ENCODE data around the gene APOL4. TPM values are rescaled to one million over a fixed set of nuclear protein-coding genes. Genes with fewer than 3 reads are reported as not detected.

The APOL4 gene
- total RNA-seq, 2 donors from 2014 or later: 0.52 to 18.1 TPM

DNA sequence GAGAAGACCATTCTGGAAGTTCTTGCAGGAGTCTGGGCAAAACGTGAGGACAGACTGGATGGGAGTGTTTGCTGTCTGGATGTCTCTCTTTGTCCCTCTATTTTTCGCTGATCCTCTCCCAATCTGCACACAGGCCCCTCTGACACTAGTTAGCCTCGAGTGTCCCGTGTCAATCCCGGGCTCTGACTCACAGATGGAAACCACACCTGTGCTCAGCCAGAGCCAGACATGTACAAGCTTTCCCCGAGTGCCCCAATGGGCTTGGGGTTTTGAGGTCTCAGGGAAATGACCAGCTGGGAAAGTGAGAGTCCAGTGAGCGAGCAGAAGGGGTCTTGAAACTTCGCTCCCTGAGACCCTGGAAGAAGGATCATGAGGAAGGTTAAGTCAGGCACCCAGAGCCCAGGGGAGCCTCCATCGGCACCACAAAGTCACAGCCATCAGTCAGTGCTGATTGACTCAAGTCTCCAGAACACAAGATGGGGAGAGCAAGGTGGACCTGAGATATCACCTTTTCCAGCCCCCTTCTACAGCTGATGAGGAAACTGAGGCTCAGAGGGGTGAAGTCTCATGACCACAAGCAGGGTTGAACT is 23.8 kb upstream of the APOL4 start:
- intact Hi-C loops (cut with DNase I): no loop called here
- Histone ChIP-seq H3K9me3 (no peaks in the 10 kb centered on the region), H3K4me1 (no peaks in the 10 kb centered on the region), H3K4me3 (no peak overlapping the region), H3K27me3 (no peaks in the 10 kb centered on the region), H3K36me3 (replicated peaks in 1 of 2; ENCODE audit: insufficient read depth in 1 of 2, low read depth in 2 of 2) (peaks cover 0 to 6% of the 10 kb centered on the region in 2 donors), H3K27ac (no peak overlapping the region)
- WGBS, 2 donors: 80 to 81% methylated on average over 9 of the region's 9 CpGs
- DNase-seq (no peak), ATAC-seq (no peak)
- TF ChIP-seq POLR2A (IDR thresholded peaks at IDR 0.05): no peak
- TF ChIP-seq, protein P1, sequence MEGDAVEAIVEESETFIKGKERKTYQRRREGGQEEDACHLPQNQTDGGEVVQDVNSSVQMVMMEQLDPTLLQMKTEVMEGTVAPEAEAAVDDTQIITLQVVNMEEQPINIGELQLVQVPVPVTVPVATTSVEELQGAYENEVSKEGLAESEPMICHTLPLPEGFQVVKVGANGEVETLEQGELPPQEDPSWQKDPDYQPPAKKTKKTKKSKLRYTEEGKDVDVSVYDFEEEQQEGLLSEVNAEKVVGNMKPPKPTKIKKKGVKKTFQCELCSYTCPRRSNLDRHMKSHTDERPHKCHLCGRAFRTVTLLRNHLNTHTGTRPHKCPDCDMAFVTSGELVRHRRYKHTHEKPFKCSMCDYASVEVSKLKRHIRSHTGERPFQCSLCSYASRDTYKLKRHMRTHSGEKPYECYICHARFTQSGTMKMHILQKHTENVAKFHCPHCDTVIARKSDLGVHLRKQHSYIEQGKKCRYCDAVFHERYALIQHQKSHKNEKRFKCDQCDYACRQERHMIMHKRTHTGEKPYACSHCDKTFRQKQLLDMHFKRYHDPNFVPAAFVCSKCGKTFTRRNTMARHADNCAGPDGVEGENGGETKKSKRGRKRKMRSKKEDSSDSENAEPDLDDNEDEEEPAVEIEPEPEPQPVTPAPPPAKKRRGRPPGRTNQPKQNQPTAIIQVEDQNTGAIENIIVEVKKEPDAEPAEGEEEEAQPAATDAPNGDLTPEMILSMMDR (IDR thresholded peaks at IDR 0.05): no peak

DNA sequence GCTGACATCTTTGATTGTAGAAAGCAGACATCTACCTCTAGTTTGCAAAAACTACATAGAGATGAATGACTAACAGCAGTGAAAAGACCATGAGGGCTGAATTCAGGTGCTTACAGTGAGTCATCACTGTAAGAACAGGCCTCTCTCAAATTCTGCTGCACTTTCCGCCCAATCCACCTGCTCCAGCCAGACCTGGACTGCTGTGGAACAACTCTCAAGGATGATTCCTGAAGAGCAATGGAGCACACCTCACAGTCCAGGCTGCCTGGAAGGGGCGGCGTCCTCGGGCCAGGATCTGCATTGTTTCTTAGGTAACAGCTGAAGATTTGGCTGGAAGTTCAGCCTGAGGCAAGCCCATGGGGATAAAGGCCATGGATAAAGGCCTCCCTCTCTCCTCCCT is 22.6 kb upstream of the APOL4 start:
- 79% methylated on average over 4 of the region's 4 CpGs for WGBS, 2 donors

DNA sequence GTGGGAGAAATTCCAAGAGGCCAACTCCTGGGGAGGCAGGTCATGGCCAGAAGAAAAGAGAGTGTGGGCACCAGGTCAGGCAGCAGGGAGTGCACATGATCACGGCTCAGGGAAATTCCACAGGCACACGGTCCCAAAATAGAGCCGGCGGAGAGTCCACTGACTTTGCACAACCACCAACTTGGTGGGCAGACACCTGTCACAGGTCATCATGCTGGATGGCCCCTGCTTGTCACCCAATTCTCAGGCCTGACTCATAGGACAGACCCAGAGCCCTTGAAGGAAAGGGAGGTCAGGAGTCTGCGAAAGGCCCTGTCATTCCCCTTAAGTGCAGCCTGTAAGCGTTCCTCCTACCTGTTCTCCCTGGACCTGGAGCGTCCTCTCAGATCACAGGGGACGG is 21.9 kb upstream of the APOL4 start:
- H3K4me1 ChIP-seq: no peaks in the 10 kb centered on the region
- no peaks in the 10 kb centered on the region for H3K9me3 ChIP-seq
- DNase-seq (no peak), ATAC-seq (no peak)
- intact Hi-C loops (cut with DNase I): no loop called here
- TF ChIP-seq POLR2A (IDR thresholded peaks at IDR 0.05): no peak
- TF ChIP-seq, protein P1 (IDR thresholded peaks at IDR 0.05): no peak
- peaks cover 0 to 3% of the 10 kb centered on the region in 2 donors for H3K36me3 ChIP-seq (replicated peaks in 1 of 2; ENCODE audit: insufficient read depth in 1 of 2, low read depth in 2 of 2)
- no peaks in the 10 kb centered on the region for H3K27me3 ChIP-seq
- 76 to 81% methylated on average over 8 of the region's 8 CpGs for WGBS, 2 donors
- H3K4me3 ChIP-seq: no peak overlapping the region
- no peak overlapping the region for H3K27ac ChIP-seq

More for the DNA sequence above, 22.6 kb upstream of the APOL4 start:
- Histone ChIP-seq H3K4me1 (no peaks in the 10 kb centered on the region), H3K27ac (no peak overlapping the region), H3K4me3 (no peak overlapping the region), H3K9me3 (no peaks in the 10 kb centered on the region), H3K27me3 (no peaks in the 10 kb centered on the region), H3K36me3 (replicated peaks in 1 of 2; ENCODE audit: insufficient read depth in 1 of 2, low read depth in 2 of 2) (peaks cover 0 to 3% of the 10 kb centered on the region in 2 donors)
- no peak for ATAC-seq
- intact Hi-C loops (cut with DNase I): no loop called here
- no peak for DNase-seq
- TF ChIP-seq, protein P1 (IDR thresholded peaks at IDR 0.05): no peak
- no peak for TF ChIP-seq POLR2A (IDR thresholded peaks at IDR 0.05)

DNA sequence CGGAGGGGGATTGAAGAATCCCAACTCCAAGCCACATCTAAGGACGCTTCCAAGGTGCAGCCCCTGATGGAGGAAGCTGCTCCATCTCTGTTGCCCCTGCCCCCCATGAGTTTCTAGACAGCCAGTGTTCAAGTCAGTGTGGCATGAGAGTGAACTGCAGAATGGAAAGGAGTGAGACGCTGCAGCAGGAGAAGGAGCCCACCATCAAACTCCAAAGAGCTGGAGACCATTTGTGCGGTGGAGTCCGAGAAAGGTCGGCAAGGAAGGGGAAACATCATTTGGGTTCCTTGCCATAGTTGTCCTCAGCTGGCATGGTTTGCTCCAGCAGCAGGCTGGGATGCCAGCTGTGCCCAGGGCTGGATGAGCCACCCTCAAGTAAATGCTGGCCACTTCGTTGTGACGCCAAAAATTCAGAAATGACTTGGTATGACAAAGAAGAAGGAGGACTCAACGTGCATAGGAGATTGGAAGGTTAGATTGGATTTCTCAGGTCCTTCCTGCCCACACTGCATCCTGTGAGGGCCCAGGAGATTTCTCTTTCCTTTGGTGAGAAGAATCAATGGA is 21.4 kb upstream of the APOL4 start:
- no peak for ATAC-seq

More for the DNA sequence above, 21.4 kb upstream of the APOL4 start:
- WGBS, 2 donors: 64 to 79% methylated on average over 9 of the region's 9 CpGs
- peaks cover 0 to 2% of the 10 kb centered on the region in 2 donors for H3K36me3 ChIP-seq (replicated peaks in 1 of 2; ENCODE audit: insufficient read depth in 1 of 2, low read depth in 2 of 2)
- H3K9me3 ChIP-seq: no peaks in the 10 kb centered on the region
- no peak for DNase-seq
- no peaks in the 10 kb centered on the region for H3K4me1 ChIP-seq
- H3K27ac ChIP-seq: no peak overlapping the region
- intact Hi-C loops (cut with DNase I): no loop called here
- no peaks in the 10 kb centered on the region for H3K27me3 ChIP-seq
- no peak for TF ChIP-seq POLR2A (IDR thresholded peaks at IDR 0.05)
- TF ChIP-seq, protein P1 (IDR thresholded peaks at IDR 0.05): no peak
- no peak overlapping the region for H3K4me3 ChIP-seq
